Fibroblast of the conjunctiva (primary cell): ENCODE measurements around the gene CMYA5.
"Not testable (repeated sequence)": the region's sequence is repeated elsewhere in the genome, so short reads cannot be mapped to it uniquely, and the experiment has no call there.

Experiments
- DNase-seq: peaks from one replicate; pipeline ENCODE4 v3.0.0-alpha.2; 2010; ENCODE audit warnings: low read depth

CMYA5 gene

DNA sequence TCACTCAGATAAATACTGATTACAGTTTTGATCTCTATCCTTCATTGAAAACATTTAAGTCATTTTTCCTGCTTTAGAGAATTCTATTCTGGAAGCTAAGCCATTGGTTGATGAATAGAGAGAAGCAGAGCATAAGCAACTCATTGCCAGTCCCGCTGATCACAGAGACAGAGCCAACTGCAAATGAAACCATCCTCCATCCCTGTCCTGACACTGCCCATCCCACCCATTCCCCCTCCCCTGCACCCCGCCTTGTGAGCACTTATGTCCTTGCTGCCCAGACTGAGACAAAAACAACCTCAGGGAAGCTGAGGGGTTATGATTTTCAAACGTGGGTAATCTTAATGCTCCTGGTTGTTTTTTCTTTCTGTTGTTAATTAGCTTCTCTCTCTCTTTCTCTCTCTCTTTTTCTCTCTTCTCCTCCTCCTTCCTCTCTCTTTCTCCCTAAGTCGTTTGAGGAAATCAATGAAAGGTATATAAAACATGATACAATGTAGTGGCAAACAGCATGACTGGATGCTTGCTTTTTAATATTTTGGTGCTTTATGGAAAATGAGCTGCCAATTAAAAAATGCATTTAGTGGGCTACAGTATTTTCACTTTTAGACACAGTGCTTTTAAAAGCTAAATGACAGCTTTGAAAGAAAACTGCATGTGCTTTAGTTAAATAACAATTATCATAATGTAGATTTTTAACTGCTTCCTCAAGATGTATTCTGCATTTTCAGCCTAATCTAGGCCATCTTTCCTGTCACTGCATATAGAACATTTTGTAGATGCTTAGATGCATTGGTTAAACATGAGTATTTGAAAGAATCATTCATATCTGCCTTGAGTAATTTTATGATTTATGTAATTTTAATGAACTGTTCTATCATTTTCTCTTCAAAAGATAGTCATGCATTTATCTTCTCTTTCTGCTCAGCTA is 57.3 kb downstream of the CMYA5 start:
- DNase-seq, result no peak

DNA sequence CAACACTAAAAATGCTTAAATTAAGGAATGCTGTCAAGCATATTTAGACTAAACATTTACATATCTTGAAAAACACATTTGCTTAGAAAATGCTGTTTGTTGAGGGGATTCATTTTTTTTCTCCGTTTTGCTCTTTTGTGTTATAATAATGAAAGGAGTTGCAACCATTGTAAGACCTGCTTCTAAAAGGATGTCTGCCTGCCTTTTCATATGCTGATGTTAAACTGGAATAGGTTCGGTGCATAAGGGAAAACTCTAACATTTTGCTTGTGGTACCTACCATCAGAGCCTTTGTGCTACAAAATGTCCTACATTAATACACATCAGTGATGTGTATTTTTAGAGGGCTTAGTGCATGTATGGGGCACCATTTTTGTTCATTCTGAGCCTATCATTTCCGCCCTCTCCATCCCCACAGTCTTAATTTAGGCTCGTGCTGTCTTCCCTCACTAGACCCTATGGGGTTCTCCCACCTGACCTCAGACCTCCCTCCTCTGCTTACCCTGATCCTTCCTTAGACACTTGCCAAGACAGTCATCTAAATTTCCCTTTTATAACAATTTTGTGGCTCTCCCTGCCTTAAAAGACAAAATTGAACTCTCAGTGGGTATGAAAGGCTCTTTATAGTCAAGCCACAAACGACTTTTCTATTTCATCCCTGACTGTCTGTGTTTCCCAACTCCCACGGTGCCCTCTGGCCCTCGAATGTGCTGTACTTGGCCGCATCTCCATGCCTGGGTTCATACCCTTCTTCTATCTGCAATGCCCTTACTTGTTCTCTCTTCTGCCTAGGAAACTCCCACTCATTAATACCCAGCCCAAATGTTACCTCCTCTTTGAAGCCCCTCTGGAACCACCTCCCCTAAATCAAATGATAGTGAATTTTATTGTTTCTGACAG is 61.2 kb downstream of the CMYA5 start:
- DNase-seq, result no peak

DNA sequence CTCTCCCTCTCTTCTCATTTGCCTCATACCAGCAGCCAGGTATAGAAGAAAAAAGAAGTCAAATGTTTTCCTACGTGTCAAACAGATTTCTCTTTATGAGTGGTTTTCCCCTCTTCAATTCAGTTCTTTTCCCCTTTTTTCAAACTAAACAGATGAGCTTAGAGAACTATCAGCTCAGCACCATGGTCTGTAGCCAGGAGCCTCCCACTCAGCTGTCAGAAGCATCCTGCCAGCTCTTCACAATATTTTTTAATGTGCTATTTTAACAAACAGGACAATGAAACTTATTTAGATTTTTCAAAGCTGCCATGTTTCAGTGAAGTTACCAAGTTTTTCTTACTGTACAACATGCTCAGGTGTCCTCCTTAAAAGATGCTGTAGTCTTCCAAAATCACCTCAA is 63.5 kb downstream of the CMYA5 start:
- DNase-seq, result no peak

DNA sequence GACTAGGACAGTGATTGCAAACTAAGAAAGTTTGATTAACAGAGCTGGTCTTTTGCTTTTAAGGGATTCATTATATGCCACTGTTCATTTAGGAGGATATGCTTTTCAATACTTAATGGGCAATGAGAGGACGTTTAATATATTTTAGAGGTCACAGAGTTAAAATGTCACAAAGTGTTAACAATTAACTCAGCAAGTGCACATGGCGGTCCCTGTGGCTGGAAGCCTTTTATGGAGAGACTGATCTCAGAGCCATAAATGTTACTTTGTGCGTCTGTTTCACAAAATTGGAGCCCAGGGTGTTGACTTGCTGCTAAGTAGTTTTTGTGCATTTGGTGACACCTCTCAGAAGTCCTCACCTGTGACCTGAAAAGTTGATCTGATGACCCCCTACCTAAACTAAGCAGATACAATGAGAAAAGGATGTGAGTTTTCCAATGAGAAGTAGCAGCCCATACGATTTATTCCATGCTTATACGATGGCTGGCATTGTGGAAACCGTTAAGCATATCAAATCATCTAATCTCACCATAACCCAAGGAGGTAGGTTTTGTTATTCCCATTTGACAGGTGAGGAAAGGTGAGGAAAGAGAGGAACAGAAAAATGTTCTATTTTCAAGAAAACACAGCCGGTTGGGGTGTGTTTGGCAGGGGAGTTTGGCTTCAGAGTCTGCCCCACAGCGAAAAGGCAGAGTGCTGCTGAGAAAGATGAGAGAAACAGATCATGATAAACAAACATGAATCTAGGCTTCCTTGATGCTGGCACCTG is 64.4 kb downstream of the CMYA5 start:
- DNase-seq, result no peak

- no peak for DNase-seq
These were observed 65.4 kb downstream of the CMYA5 start for GRCh38 chr5:79754865-79755555.

DNA sequence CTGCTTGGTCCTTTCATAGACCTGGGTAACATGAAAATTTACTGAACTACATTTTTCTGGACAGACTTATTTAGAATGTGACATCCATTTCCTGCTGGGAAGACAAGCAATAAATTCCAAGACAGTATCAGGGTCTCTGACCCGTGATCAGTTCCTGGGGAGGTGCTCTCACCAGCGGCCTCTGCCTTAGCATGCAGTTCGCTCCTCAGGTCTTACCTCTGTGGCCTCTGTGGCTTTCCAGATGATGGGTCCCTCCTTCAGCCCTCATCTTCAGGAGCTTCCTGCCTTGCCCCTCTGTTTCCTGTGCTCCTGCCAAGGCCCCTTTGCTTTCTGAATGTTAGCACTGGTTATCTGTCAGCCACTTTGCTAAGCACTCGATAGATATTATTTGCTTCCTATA is 66.4 kb downstream of the CMYA5 start:
- no peak for DNase-seq

GRCh38 chr5:79759436-79759835 is 69.8 kb downstream of the CMYA5 start:
- DNase-seq, result peak; percentile 59

GRCh38 chr5:79759848-79760247 is 70.2 kb downstream of the CMYA5 start:
- DNase-seq, result no peak

GRCh38 chr5:79762929-79763328 is 73.3 kb downstream of the CMYA5 start:
- no peak for DNase-seq

GRCh38 chr5:79764147-79764546 is 74.5 kb downstream of the CMYA5 start:
- not testable (repeated sequence) for DNase-seq

- DNase-seq, result peak; percentile 28
These were observed 81.8 kb downstream of the CMYA5 start for GRCh38 chr5:79771387-79771786.

DNA sequence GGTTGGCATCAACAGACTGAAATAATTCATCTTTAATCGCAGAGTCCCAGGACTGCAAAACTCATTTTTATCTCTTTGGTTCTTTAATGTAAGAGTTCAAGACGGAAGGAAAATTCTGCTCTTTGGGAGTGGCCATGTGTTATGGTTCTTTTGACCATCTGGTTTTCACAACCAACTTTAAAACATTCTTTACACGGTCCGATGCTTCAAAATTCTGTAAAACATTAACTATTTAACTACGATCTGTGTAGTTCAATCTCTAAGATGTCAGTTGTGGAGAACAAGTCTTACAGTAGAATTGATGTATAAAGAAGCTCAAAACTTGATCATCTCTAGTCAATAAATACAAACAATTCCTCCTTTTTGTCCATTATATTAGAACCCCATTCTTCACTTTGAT is 83.0 kb downstream of the CMYA5 start:
- no peak for DNase-seq

- no peak for DNase-seq
These were observed 84.0 kb downstream of the CMYA5 start for GRCh38 chr5:79773612-79774011.

- DNase-seq, result peak; percentile 4
These were observed 84.7 kb downstream of the CMYA5 start for GRCh38 chr5:79774171-79774854.

- DNase-seq, result no peak
These were observed 85.2 kb downstream of the CMYA5 start for GRCh38 chr5:79774855-79775237.

DNA sequence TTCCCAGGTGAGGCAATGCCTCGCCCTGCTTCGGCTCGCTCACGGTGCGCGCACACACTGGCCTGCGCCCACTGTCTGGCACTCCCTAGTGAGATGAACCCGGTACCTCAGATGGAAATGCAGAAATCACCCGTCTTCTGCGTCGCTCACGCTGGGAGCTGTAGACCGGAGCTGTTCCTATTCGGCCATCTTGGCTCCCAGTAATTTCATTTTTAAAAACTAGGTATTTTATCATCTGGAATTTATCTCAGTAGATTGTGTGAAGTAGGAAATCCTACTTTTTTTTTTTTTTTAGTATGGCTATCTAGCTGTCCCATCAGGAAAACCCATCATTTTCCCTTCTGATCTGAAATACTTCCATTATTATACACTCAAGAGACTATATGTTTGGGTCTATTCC is 95.1 kb downstream of the CMYA5 start:
- DNase-seq, result not testable (repeated sequence)

DNA sequence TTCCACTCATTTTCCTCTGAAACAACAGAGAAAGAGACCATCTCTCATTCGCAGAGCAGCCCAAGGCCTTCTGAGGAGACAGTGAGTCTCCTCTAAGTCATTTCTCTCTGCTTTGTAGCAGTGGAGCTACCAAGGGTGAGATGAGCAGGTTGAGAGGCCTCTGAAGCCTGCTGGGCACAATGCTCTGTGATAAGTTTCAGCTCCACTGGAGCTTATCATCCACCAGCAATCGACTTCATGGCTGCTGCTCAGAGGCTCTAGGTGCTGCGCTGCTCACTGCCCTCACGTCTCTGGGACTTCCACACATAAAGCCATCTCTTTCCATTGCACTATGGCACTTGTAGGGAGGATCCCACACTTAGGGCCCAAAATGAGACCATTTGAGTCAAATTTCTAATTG is 96.3 kb downstream of the CMYA5 start:
- DNase-seq, result no peak

DNA sequence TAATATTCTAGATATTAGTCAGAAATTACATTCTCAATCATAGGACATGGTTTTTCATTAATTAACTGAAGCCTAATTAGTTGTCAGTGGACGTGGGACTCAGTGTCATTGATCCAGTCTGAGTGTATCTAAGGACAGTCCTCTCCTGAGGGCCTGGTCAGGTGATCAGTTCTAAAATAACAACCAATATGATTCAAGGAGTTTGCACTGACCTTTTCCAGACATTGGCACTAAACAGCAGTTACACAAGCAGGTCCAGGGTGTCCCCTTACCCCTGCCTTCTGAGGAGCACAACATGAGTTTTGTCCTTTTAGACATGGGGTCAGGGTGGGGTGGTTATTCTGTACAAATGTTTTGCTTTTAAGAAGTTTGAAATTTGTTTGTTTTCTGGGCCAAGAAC is 97.8 kb downstream of the CMYA5 start:
- DNase-seq, result no peak

- DNase-seq, result no peak
These were observed 102.2 kb downstream of the CMYA5 start for GRCh38 chr5:79791843-79792242.

DNA sequence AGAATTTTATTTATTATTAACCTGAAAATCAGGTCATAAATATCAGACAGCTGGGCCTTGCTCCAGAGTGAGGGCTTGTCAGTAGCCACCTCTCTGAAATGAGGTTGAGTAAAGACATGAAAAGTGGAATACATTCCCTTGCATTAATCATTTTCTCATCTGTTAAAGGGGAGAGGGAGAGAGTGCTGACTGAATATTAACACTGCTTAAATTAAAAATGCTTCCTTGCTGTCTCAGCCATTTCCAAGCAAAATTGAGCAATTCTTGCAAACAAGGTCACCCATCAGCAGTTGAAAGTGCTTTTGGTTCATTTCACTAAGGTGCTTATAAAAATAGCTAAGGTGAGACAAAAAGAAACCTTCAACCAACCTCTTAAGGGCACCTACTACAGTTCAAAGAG is 102.8 kb downstream of the CMYA5 start:
- DNase-seq, result no peak

DNA sequence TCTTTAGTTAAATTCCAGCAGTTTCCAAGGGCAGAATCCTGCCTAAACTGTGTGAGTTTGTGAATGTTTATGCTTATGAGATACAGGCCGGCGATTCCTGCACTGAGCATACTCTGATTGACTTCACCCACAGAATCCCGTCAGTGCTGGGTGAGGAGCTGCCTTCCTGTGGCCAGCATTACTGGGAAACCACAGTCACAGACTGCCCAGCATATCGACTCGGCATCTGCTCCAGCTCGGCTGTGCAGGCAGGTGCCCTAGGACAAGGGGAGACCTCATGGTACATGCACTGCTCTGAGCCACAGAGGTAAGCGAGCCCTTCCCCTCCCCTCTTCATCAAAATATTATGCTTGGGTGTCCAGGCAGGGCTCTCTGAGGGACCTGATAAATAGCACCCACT is 103.7 kb downstream of the CMYA5 start:
- no peak for DNase-seq
